G401 (cell line): Measurements from ENCODE around the gene RPL19. TPM values are rescaled to one million over a fixed set of nuclear protein-coding genes. Genes with fewer than 3 reads are reported as not detected.
A peak's percentile ranks its signal among the peaks of the same experiment; 100 is the strongest.
"Not testable (repeated sequence)": the region's sequence is repeated elsewhere in the genome, so short reads cannot be mapped to it uniquely, and the experiment has no call there.

Source experiments
- DNase-seq: peaks from one replicate; pipeline ENCODE4 v3.0.0-alpha.2; 2015; ENCODE audit warnings: low spot score
- in situ Hi-C: cut with HindIII; loops from 2 replicates; pipeline ENCODE4 v1.10.0; 2016; ENCODE audit warnings: low sequenced_read_pairs, mixed read lengths
- total RNA-seq: library from RNA; depleted of rRNA; stranded (reverse); fragments of >200 nt; shearing (Covaris generic); gene quantifications from 2 replicates; pipeline ENCODE4 v1.2.3, GENCODE V29; 2014

Gene RPL19
- total RNA-seq, 1 experiment from 2014 or later = 3,500 TPM

DNA sequence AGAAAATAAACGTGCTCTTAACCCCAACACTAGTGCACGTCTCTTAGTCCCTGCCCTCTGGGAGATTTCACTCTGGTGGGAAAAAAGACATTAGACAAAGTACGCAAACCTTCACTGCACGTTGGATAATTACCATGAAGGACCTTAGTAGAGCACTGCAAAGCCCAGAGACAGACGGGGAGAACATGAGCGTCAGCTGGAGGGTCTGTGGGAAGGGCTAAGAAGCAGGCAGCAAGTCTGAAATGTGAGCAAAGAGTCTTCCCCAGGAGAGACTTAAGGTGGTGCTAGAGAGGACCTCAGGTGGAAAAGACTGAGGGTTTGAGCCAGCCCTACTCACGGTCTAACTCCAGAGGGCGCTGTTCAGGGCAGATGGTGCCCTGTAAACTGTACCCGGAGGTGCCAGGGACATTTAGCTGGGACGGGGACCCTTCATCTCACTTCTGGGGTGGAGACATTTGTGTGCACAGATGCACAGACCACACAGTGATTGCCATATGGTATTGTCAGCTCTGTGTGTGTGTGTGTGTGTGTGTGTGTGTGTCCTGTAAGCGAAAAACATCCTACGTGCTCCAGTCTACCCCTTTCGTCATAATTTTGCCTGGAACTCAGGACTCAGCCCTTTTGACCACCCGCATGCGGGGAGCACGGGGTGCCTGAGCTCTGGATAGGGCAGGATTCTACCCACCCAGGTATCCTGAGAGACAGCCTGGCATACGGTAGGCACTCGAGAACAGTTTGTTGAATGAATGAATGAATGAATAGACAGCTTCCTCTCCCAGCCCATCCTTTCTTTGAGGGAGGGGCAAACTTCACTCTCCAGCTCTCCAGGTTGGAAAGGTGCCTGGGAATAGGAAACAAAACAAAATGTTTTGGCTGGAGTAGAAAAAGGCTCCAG lies 35.7 kb downstream of the RPL19 start:
- in situ Hi-C loops = no loop called here
- DNase-seq = peak; percentile 77

DNA sequence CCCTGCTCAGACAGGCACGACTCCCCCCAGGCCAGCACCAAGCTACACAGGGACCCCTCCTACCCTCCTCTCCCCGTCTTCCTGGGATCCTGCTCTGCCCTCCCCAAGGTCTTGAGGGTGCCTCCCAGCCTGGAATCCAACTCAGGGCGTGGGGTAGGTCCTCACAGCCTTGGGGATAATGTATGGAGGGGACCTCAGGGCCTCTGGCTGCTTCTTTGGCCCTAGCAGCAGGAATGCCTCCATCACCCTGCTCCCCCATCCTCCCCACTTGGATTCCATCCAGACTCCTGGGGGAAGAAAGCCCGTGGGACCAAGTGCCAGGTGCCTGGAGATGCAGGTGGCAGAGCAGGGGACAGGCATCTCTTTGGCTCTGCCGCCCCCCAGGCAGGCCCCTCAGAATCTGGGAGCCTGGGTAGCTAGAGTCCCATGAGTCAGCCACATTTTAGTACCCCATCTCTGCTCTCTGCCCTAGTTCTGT lies 36.4 kb downstream of the RPL19 start:
- no peak for DNase-seq
- in situ Hi-C loops = no loop called here

DNA sequence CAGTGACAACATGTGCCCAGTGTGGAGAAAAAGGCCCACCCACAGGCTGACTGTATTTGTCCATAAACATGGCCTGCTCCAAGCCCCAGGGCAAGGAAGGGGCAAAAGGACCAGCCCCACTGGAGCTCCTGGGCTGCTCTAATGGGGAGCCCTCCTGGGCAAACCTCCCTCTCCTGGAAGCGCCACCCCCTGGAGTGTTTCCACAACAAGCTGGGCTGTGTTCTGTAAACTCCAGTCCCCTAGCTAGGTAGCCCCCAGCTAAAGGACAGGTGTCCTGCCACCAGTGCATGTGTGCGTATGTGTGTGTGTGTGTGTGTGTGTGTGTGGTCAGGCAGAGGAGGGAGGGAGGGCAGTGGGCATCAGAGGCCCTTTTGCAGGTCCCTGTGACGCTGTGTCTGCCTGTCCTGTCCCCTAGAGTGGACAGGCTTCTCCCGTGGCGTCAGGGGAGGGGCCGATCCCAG lies 36.9 kb downstream of the RPL19 start:
- in situ Hi-C loops = no loop called here
- DNase-seq = no peak

DNA sequence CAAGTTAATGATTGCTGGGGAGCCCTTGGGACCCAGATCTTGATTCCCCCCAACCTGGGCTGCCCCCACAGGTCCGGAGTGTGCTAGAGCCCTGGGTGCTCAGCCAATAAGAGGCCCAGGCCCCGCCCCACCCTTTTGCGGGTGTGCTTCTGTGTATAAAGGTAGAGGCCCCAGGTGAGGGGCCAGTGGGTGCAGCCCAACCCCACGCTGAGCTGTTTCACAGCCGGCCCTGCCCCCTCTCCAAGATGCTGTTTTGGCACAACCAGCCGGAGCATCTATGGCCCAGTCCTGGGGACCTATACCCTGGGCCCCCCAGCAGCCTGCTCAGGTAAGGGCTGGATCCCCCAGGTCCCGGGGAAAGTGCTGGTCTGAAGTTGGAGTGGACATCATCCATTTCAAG lies 37.5 kb downstream of the RPL19 start:
- in situ Hi-C loops = no loop called here

GRCh38 chr17:39238311-39238972 lies 38.4 kb downstream of the RPL19 start:
- DNase-seq = peak; percentile 56

More for the DNA sequence above, 37.5 kb downstream of the RPL19 start:
- DNase-seq = no peak

DNA sequence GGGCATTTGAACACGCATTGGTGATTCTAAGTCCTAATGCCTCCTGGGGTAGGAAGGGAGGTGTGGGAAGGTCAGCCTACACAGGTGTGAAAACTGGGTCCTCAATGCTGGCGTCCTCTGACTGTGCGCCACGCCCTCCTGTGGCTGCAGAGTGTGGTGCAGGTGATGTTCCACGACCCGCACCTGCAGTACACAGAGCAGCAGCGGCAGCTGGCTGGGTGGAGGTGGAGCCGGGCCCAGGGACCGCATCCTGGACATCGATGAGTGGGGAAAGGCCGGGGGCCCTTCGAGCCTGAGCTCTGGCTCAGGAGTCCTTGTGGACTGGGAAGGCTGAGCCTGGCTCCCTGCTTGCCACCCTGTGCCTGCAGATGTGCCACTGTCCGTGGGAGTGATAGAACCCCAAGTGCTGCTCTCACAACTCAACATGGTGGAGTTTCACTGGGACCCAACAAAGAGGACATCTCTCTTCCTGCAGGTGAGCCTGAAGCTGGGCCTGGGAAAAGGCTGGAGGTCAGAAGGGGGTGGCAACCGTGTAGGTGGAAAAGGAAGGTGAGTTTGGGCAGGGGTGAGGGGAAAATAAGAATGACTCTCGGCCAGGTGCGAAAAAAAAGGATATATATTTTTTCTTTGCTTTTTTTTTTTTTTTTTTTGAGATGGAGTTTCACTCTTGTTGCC lies 39.7 kb downstream of the RPL19 start:
- DNase-seq = no peak
- in situ Hi-C loops = loop anchor here (10.0 kb wide), 1 partner anchor 135 kb away; no protein-coding TSS in a partner anchor

More at GRCh38 chr17:39238311-39238972, 38.4 kb downstream of the RPL19 start:
- in situ Hi-C loops = no loop called here

- in situ Hi-C loops = loop anchor here (10.0 kb wide), 1 partner anchor 134 kb away; no protein-coding TSS in a partner anchor
Measured at GRCh38 chr17:39240631-39241030, 40.5 kb downstream of the RPL19 start.

GRCh38 chr17:39243155-39243554 lies 43.1 kb downstream of the RPL19 start:
- in situ Hi-C loops = loop anchor here (10.0 kb wide), 1 partner anchor 132 kb away; no protein-coding TSS in a partner anchor
- DNase-seq = no peak

More at GRCh38 chr17:39240631-39241030, 40.5 kb downstream of the RPL19 start:
- DNase-seq = no peak

GRCh38 chr17:39244016-39244599 lies 44.0 kb downstream of the RPL19 start:
- no peak for DNase-seq
- in situ Hi-C loops = loop anchor here (10.0 kb wide), 1 partner anchor 131 kb away; no protein-coding TSS in a partner anchor

DNA sequence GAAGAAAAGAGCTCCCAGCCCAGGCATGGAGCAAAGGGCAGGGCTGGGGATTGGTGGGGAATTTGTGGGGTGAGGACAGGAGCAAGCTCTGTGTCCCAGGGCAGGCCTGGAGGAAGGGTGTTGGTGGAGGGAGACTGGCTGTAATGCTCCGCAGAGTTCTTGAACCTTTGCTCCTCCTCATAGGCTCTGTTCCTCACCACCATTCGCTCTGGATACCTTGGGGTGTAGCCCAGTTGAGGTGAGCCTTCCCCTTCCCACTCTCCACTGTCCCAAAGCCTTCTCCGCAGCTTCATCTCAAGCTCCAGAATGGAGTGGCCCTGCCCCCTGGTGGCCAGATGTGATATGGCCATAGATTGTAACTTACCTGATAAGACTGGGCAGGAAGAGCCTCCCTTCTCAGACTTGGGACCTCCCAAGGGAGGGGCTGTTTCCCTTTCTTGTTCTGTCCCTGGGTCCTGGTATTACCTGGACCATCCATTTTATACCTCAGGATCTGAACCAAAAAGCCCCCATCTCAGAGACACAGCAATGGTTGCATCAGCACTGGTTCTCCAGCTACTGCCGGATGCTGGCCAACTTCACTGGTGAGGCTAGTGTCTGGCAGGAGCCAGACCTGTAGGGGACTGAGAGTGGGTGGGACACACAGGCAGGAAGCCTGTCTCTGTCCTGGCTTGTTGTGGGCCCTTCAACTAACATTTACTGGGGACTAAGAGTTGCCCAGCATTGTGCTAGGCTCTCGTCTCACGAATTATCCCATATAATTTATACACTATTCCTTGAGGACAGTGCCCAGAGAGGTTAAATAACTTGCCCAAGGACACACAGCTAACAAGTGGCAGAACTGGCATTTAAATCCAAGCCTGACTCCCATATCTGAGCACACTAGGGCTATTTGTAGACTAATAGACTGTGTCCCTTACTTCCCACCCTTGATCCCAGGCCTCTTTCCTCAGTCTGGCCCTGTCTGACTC lies 44.8 kb downstream of the RPL19 start:
- peak; percentile 92 for DNase-seq
- in situ Hi-C loops = loop anchor here (10.0 kb wide), 1 partner anchor 130 kb away; no protein-coding TSS in a partner anchor

DNA sequence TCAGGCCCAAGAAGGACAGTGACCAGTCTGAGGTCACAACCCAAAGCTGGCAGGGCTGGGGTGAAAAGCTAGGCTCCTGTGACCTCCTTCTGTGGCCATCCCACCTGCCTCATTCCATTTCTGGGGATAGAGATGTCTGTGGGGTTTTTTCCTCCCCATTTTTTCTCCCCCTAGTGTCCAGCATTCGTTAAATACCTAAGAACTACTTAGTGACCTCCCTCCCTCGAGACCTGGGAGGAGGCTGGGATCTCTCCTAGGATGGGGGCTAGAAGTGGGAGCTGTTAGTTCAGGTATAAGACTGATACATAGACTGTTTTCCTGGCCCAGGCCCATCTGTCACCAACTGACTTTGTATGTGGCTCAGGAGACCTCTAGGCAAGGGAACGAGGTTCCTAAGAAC lies 46.2 kb downstream of the RPL19 start:
- no peak for DNase-seq
- in situ Hi-C loops = loop anchor here (10.0 kb wide), 1 partner anchor 129 kb away; no protein-coding TSS in a partner anchor

- in situ Hi-C loops, DNase-seq: not testable (repeated sequence)
Measured at GRCh38 chr17:39250076-39250475, 50.0 kb downstream of the RPL19 start.

DNA sequence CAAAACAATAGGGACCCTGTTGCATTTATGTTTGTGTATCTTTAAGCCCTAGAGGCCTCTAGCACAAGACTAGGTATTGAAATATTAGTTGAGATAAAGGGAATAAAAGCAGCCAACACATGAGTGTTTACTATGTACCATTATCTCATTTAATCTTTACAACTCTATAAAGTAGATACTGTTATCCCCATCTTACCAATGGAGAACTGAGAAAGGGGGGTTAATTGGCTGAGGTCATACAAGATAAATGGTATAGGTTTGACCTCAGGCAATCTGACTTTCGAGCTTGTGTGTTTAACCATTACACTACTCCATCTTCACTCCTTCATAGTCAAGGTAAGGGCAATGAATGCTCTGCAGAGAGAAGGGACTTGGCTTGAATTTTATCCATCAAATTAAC lies 51.9 kb downstream of the RPL19 start:
- in situ Hi-C loops = no loop called here

DNA sequence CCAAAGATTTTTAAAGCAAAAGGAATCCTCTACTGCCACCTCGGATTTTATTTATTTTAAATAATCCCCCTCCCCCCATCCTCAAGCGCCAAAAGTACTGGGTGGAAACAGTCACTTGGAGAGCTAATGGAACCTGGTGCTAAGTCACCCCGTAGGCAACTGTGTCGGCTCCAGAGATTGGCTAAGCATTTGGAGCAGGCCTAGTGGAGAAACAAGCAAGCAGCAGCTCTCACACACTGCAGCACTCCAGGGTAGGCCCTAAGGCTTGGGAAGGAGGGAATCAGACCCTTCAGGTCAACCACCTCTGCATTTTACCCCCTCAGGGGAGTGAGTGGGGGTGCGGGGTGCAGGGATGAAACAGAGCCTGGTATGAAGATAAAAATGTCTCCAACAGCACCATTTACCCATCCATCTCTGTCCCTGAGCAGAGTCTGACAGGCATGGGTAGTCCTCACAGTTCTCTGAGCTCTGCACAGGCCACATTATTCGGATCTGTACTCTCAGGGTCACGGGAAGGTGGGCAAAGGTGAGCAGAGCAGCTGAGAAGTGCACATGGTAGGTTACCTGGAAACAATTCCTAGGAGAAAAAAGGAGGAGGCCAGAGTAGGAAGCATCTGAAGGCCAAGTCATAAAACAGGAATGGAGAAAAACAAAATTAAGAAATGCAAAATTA lies 52.8 kb downstream of the RPL19 start:
- in situ Hi-C loops = no loop called here
- no peak for DNase-seq

More for the DNA sequence above, 51.9 kb downstream of the RPL19 start:
- DNase-seq = no peak
